Suprapubic skin (tissue), 4 donors: ENCODE data around the gene TRPM2.

ENCODE experiments used
- EP300 ChIP-seq: sonication (generic); formaldehyde crosslinking; IDR thresholded peaks from one replicate; pipeline ENCODE4 v1.6.1; 2017; ENCODE audit warnings: antibody characterized with exemption
- POLR2A ChIP-seq, 2 donors: fragments of 450-650 bp; IDR thresholded peaks; one replicate each; pipeline ENCODE4 v1.6.1; 2017; ENCODE audit warnings: antibody characterized with exemption in 2 of 2, mild to moderate bottlenecking in 2 of 2, moderate library complexity in 2 of 2
- POLR2AphosphoS5 ChIP-seq, 3 donors: sonication (generic); formaldehyde crosslinking; IDR thresholded peaks; one replicate each; pipeline ENCODE4 v1.6.1; 2017; ENCODE audit warnings: antibody characterized with exemption in 3 of 3
- TF ChIP-seq, protein P1 (sequence below), 2 donors: fragments of 200-600 bp in 1 of 2; fragments of 450-650 bp in 1 of 2; sonication (generic) in 1 of 2; IDR thresholded peaks; one replicate each; pipeline ENCODE4 v1.5.1; 2016 to 2019; ENCODE audit warnings: antibody characterized with exemption in 2 of 2, mild to moderate bottlenecking in 1 of 2, moderate library complexity in 1 of 2

DNA sequence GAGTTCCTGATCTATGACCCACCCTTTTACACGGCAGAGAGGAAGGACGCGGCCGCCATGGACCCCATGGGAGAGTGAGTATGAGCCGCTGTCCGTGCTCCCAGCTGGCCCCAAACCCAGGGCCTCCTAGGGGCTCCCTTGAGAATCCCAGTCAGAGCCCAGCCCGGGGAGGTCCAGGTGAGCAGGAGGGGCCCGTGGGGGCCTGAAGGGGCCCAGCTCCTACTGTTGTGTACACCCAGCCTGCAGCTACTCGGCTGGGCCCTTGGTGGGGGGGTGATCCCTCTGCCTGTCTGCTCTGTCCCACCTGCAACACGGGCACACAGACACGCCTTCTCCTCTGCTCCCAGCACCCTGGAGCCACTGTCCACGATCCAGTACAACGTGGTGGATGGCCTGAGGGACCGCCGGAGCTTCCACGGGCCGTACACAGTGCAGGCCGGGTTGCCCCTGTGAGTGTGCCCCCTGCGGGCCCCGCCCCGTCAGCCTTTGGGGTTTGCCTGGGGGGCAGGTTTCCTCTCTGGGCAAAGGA, 73.3 kb downstream of the TRPM2 start:
- TF ChIP-seq, protein P1, sequence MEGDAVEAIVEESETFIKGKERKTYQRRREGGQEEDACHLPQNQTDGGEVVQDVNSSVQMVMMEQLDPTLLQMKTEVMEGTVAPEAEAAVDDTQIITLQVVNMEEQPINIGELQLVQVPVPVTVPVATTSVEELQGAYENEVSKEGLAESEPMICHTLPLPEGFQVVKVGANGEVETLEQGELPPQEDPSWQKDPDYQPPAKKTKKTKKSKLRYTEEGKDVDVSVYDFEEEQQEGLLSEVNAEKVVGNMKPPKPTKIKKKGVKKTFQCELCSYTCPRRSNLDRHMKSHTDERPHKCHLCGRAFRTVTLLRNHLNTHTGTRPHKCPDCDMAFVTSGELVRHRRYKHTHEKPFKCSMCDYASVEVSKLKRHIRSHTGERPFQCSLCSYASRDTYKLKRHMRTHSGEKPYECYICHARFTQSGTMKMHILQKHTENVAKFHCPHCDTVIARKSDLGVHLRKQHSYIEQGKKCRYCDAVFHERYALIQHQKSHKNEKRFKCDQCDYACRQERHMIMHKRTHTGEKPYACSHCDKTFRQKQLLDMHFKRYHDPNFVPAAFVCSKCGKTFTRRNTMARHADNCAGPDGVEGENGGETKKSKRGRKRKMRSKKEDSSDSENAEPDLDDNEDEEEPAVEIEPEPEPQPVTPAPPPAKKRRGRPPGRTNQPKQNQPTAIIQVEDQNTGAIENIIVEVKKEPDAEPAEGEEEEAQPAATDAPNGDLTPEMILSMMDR (IDR thresholded peaks at IDR 0.05), result no peak
- TF ChIP-seq POLR2A (IDR thresholded peaks at IDR 0.05) (no peak), POLR2AphosphoS5 (IDR thresholded peaks at IDR 0.05) (no peak), EP300 (no peak)
